HCT116 (cell line): ENCODE measurements around the gene FTCD. TPM values are rescaled to one million over a fixed set of nuclear protein-coding genes. Genes with fewer than 3 reads are reported as not detected.

Experiments
- ATAC-seq: fragments of 200-7000 bp; cut with Tn5 transposase; 2 replicates; pipeline ENCODE4 v1.9.1; 2020; ENCODE audit warnings: mild to moderate bottlenecking, moderate library complexity
- BruUV-seq: library from RNA; stranded (reverse); fragments of 400-500 nt; replicated peaks from 2 replicates; lab custom pipeline; 2021; lab: Mats Ljungman, UMichigan
- CTCF ChIA-PET: fragments of 300-600 bp; sonication (Branson Sonifier 250); formaldehyde crosslinking; loops from one replicate; lab custom pipeline; 2021; ENCODE audit warnings: antibody characterized with exemption; lab: Charles Lee
- POLR2A ChIA-PET: fragments of 300-600, 350-600 bp; sonication (Branson Sonifier 250); formaldehyde crosslinking; loops from one replicate; lab custom pipeline; 2021; ENCODE audit warnings: antibody characterized with exemption; lab: Charles Lee
- RAD21 ChIA-PET, 2 experiments: fragments of 300-600 bp; sonication (Branson Sonifier 250); formaldehyde crosslinking; loops; one replicate each; lab custom pipeline; 2023; ENCODE audit warnings: low total read pairs in 2 of 2; ENCODE audit not compliant: uncharacterized antibody in 2 of 2, unreplicated experiment in 2 of 2, low non-redundant PET in 1 of 2; lab: Charles Lee
- DNase-seq: peaks from one replicate; pipeline ENCODE4 v3.0.0-alpha.2; 2010; ENCODE audit warnings: low read depth, low spot score
- H2AFZ ChIP-seq: fragments of 200-600 bp; shearing (Covaris generic), sonication (generic); 2 replicates; pipeline ENCODE4 v1.6.1; 2017; ENCODE audit warnings: low read depth, mixed run types, mixed read lengths, antibody characterized with exemption, low read length; ENCODE audit not compliant: poor library complexity, severe bottlenecking
- H3K27ac ChIP-seq: 2 replicates; pipeline ENCODE4 v1.5.1; 2012; ENCODE audit warnings: low read depth, low read length
- H3K27me3 ChIP-seq: fragments of 200-600 bp; sonication (generic); 2 replicates; pipeline ENCODE4 v1.6.1; 2016; ENCODE audit warnings: mixed run types, low read length, mixed read lengths; ENCODE audit not compliant: insufficient read depth
- H3K36me3 ChIP-seq, 2 experiments: fragments of 200-500 bp in 1 of 2; fragments of 200-600 bp in 1 of 2; sonication (Bioruptor generic) in 1 of 2; sonication (generic) in 1 of 2; 2 replicates each; pipeline versions ENCODE4 v1.5.1 to v1.6.1; 2014 to 2016; ENCODE audit warnings: low read length in 2 of 2, inconsistent platforms in 1 of 2, mixed read lengths in 1 of 2, mixed run types in 1 of 2; ENCODE audit not compliant: insufficient read depth in 2 of 2, control insufficient read depth in 1 of 2
- H3K4me1 ChIP-seq, 2 experiments: fragments of 200-600 bp in 1 of 2; sonication (generic) in 1 of 2; 2 replicates each; pipeline versions ENCODE4 v1.5.1 to v1.6.1; 2012 to 2017; ENCODE audit warnings: low read length in 2 of 2, inconsistent platforms in 1 of 2, mild to moderate bottlenecking in 1 of 2, mixed read lengths in 1 of 2, mixed run types in 1 of 2, moderate library complexity in 1 of 2; ENCODE audit not compliant: insufficient read depth in 2 of 2, control insufficient read depth in 1 of 2
- H3K4me2 ChIP-seq: fragments of 200-600 bp; sonication (generic); 2 replicates; pipeline ENCODE4 v1.6.1; 2017; ENCODE audit warnings: mixed run types, low read length, mixed read lengths
- H3K4me3 ChIP-seq, 2 experiments: fragments of 200-600 bp in 1 of 2; sonication (generic) in 1 of 2; replicated peaks in 1 of 2; 2 replicates each; pipeline ENCODE4 v1.5.1; 2011 to 2016; ENCODE audit warnings: low read length in 2 of 2, control low read depth in 1 of 2, low read depth in 1 of 2, mild to moderate bottlenecking in 1 of 2, mixed read lengths in 1 of 2, mixed run types in 1 of 2
- H3K79me2 ChIP-seq: fragments of 200-600 bp; sonication (generic); 2 replicates; pipeline ENCODE4 v1.6.1; 2017; ENCODE audit warnings: mild to moderate bottlenecking, mixed run types, low read length, moderate library complexity, mixed read lengths; ENCODE audit not compliant: insufficient read depth
- H3K9ac ChIP-seq: fragments of 200-600 bp; sonication (generic); 2 replicates; pipeline ENCODE4 v1.6.1; 2016; ENCODE audit warnings: low read length, mixed read lengths
- H3K9me2 ChIP-seq: fragments of 200-600 bp; sonication (generic), shearing (Covaris generic); 2 replicates; pipeline ENCODE4 v1.6.1; 2017; ENCODE audit warnings: mixed run types, mild to moderate bottlenecking, moderate library complexity; ENCODE audit not compliant: insufficient read depth
- H3K9me3 ChIP-seq, 2 experiments: fragments of 200-500 bp in 1 of 2; fragments of 200-600 bp in 1 of 2; sonication (Bioruptor generic) in 1 of 2; sonication (generic) in 1 of 2; 2 replicates each; pipeline ENCODE4 v1.6.1; 2014 to 2017; ENCODE audit warnings: low read length in 2 of 2, mixed read lengths in 2 of 2, inconsistent platforms in 1 of 2, low read depth in 1 of 2, mild to moderate bottlenecking in 1 of 2, mixed run types in 1 of 2, moderate library complexity in 1 of 2; ENCODE audit not compliant: control insufficient read depth in 1 of 2, insufficient read depth in 1 of 2
- H4K20me1 ChIP-seq: fragments of 200-600 bp; sonication (generic), shearing (Covaris generic); 2 replicates; pipeline ENCODE4 v1.6.1; 2017; ENCODE audit warnings: mixed run types, mild to moderate bottlenecking, moderate library complexity; ENCODE audit not compliant: insufficient read depth
- ATF3 ChIP-seq: IDR thresholded peaks from 2 replicates; pipeline ENCODE4 v1.6.1; 2012
- CBX3 ChIP-seq: IDR thresholded peaks from 2 replicates; pipeline ENCODE4 v1.6.1; 2012; ENCODE audit warnings: low read depth
- CEBPB ChIP-seq: IDR thresholded peaks from 2 replicates; pipeline ENCODE4 v1.6.1; 2012; ENCODE audit warnings: low read depth
- CTCF ChIP-seq, 3 experiments: fragments of 200-600 bp in 1 of 3; sonication (generic) in 1 of 3; IDR thresholded peaks in 2 of 3; conservative IDR thresholded peaks in 1 of 3; 2 replicates each; pipeline ENCODE4 v1.5.1; 2012 to 2017; ENCODE audit warnings: low read depth in 2 of 3, low read length in 2 of 3, antibody characterized with exemption in 1 of 3, borderline replicate concordance in 1 of 3, control low read depth in 1 of 3, mild to moderate bottlenecking in 1 of 3, mixed read lengths in 1 of 3, mixed run types in 1 of 3, moderate library complexity in 1 of 3; ENCODE audit not compliant: insufficient read depth in 1 of 3
- EGR1 ChIP-seq: IDR thresholded peaks from 2 replicates; pipeline ENCODE4 v1.6.1; 2012; ENCODE audit warnings: low read depth
- ELF1 ChIP-seq: IDR thresholded peaks from 2 replicates; pipeline ENCODE4 v1.6.1; 2012; ENCODE audit warnings: low read depth, borderline replicate concordance
- EZH2 ChIP-seq: fragments of 200-600 bp; sonication (generic); IDR thresholded peaks from 2 replicates; pipeline ENCODE4 v1.6.1; 2017; ENCODE audit warnings: antibody characterized with exemption, mixed run types
- FOSL1 ChIP-seq: IDR thresholded peaks from 2 replicates; pipeline ENCODE4 v1.6.1; 2012; ENCODE audit warnings: low read depth
- MAX ChIP-seq: IDR thresholded peaks from 2 replicates; pipeline ENCODE4 v1.6.1; 2012
- POLR2AphosphoS5 ChIP-seq: IDR thresholded peaks from 2 replicates; pipeline ENCODE4 v1.6.1; 2011; ENCODE audit warnings: mild to moderate bottlenecking, low read depth, low read length, moderate library complexity
- REST ChIP-seq: IDR thresholded peaks from 2 replicates; pipeline ENCODE4 v1.6.1; 2012; ENCODE audit warnings: low read depth
- SP1 ChIP-seq: IDR thresholded peaks from 2 replicates; pipeline ENCODE4 v1.6.1; 2012; ENCODE audit warnings: low read depth
- SRF ChIP-seq: IDR thresholded peaks from 2 replicates; pipeline ENCODE4 v1.6.1; 2012; ENCODE audit warnings: low read depth
- TCF7L2 ChIP-seq: IDR thresholded peaks from 2 replicates; pipeline ENCODE4 v1.7.0; 2011; ENCODE audit warnings: borderline replicate concordance, inconsistent platforms; ENCODE audit not compliant: insufficient read depth, insufficient read length; ENCODE audit errors: extremely low read depth
- YY1 ChIP-seq: IDR thresholded peaks from 2 replicates; pipeline ENCODE4 v1.6.1; 2011; ENCODE audit warnings: low read length, low read depth, moderate library complexity, mild to moderate bottlenecking; ENCODE audit not compliant: insufficient replicate concordance; ENCODE audit errors: extremely low read depth
- ZBTB33 ChIP-seq: IDR thresholded peaks from 2 replicates; pipeline ENCODE4 v1.6.1; 2011; ENCODE audit warnings: mild to moderate bottlenecking, low read length, moderate library complexity; ENCODE audit not compliant: insufficient replicate concordance; ENCODE audit errors: extremely low read depth
- ZFX ChIP-seq: fragments of 450-650 bp; IDR thresholded peaks from 2 replicates; pipeline ENCODE4 v1.6.1; 2017
- intact Hi-C: fragments of 100-400 bp; cut with micrococcal nuclease; formaldehyde crosslinking; loops from 2 replicates; pipeline ENCODE4 v1.10.0; 2022
- total RNA-seq: library from RNA; stranded (reverse); gene quantifications from one replicate; pipeline ENCODE4 v1.2.1, GENCODE V29; 2021; ENCODE audit not compliant: unreplicated experiment

The FTCD gene
- total RNA-seq, 1 experiment from 2014 or later = 2.5 TPM

GRCh38 chr21:46091118-46091517 lies 64.3 kb downstream of the FTCD start:
- ChIA-PET POLR2A (no interaction called here), CTCF (no interaction called here), RAD21 (no interaction called here)
- ATAC-seq (no peak), DNase-seq (no peak)
- Histone ChIP-seq H3K4me2 (no peak overlapping the region), H3K79me2 (no peaks in the 10 kb centered on the region), H2AFZ (no peak overlapping the region), H3K27ac (no peak overlapping the region), H3K9me3 (no peaks in the 10 kb centered on the region), H3K36me3 (no peaks in the 10 kb centered on the region), H3K9ac (no peak overlapping the region), H3K4me3 (no peak overlapping the region), H3K9me2 (no peaks in the 10 kb centered on the region), H4K20me1 (no peaks in the 10 kb centered on the region), H3K4me1 (no peaks in the 10 kb centered on the region), H3K27me3 (no peaks in the 10 kb centered on the region)
- intact Hi-C loops = no loop called here
- TF ChIP-seq EGR1 = no peak
- TF ChIP-seq MAX = no peak
- TF ChIP-seq ATF3 = no peak
- no peak for TF ChIP-seq ZBTB33
- TF ChIP-seq CTCF (IDR thresholded peaks at IDR 0.05 in 2 of 3, conservative IDR thresholded peaks at IDR 0.05 in 1 of 3; ENCODE audit: borderline replicate concordance in 1 of 3, insufficient read depth in 1 of 3, low read depth in 2 of 3, low read length in 2 of 3) = no peak
- no peak for TF ChIP-seq EZH2
- no peak for TF ChIP-seq SRF
- no peak for TF ChIP-seq YY1
- no peak for TF ChIP-seq FOSL1
- no peak for TF ChIP-seq CBX3
- TF ChIP-seq TCF7L2 = no peak
- no peak for TF ChIP-seq REST
- TF ChIP-seq ZFX = no peak
- TF ChIP-seq ELF1 = no peak
- TF ChIP-seq SP1 = no peak
- TF ChIP-seq POLR2AphosphoS5 = no peak
- no peak for TF ChIP-seq CEBPB
- no TSS peak for BruUV-seq
